Ovary (tissue), 3 donors: ENCODE data around the gene RAD21L1.

ENCODE experiments used
- EP300 ChIP-seq: sonication (generic); formaldehyde crosslinking; IDR thresholded peaks from one replicate; pipeline ENCODE4 v1.6.1; 2017; ENCODE audit warnings: antibody characterized with exemption
- POLR2A ChIP-seq: fragments of 450-650 bp; IDR thresholded peaks from one replicate; pipeline ENCODE4 v1.6.1; 2017; ENCODE audit warnings: antibody characterized with exemption, mild to moderate bottlenecking, moderate library complexity
- TF ChIP-seq, protein P1 (sequence below), 3 donors: fragments of 450-650 bp in 2 of 3; fragments of 200-600 bp in 1 of 3; IDR thresholded peaks; one replicate each; pipeline versions ENCODE4 v1.5.1 to v1.8.0; 2016 to 2022; ENCODE audit warnings: antibody characterized with exemption in 3 of 3, mild to moderate bottlenecking in 1 of 3
- donor health status: DM: no; HTN: no; CAD: no.

- TF ChIP-seq, protein P1, sequence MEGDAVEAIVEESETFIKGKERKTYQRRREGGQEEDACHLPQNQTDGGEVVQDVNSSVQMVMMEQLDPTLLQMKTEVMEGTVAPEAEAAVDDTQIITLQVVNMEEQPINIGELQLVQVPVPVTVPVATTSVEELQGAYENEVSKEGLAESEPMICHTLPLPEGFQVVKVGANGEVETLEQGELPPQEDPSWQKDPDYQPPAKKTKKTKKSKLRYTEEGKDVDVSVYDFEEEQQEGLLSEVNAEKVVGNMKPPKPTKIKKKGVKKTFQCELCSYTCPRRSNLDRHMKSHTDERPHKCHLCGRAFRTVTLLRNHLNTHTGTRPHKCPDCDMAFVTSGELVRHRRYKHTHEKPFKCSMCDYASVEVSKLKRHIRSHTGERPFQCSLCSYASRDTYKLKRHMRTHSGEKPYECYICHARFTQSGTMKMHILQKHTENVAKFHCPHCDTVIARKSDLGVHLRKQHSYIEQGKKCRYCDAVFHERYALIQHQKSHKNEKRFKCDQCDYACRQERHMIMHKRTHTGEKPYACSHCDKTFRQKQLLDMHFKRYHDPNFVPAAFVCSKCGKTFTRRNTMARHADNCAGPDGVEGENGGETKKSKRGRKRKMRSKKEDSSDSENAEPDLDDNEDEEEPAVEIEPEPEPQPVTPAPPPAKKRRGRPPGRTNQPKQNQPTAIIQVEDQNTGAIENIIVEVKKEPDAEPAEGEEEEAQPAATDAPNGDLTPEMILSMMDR (IDR thresholded peaks at IDR 0.05), result no peak
- TF ChIP-seq POLR2A (no peak), EP300 (no peak)
Observed at GRCh38 chr20:1224205-1224890, 1.5 kb upstream of the RAD21L1 start.
